Suppressor macrophage (primary cell): ENCODE results near the gene UPB1.

ENCODE experiments used
- DNase-seq, 4 experiments: peaks; one replicate each; pipeline ENCODE4 v3.0.0-alpha.2; 2020 to 2022
- total RNA-seq, 17 experiments: gene quantifications; one replicate each; lab custom pipeline; 2026; ENCODE audit warnings: mixed read lengths in 6 of 17, inconsistent platforms in 3 of 17; lab: John Stamatoyannopoulos, UW

UPB1 gene
- 0 to 9.5 (median 4.6) reads per million in 17 experiments for total RNA-seq

DNA sequence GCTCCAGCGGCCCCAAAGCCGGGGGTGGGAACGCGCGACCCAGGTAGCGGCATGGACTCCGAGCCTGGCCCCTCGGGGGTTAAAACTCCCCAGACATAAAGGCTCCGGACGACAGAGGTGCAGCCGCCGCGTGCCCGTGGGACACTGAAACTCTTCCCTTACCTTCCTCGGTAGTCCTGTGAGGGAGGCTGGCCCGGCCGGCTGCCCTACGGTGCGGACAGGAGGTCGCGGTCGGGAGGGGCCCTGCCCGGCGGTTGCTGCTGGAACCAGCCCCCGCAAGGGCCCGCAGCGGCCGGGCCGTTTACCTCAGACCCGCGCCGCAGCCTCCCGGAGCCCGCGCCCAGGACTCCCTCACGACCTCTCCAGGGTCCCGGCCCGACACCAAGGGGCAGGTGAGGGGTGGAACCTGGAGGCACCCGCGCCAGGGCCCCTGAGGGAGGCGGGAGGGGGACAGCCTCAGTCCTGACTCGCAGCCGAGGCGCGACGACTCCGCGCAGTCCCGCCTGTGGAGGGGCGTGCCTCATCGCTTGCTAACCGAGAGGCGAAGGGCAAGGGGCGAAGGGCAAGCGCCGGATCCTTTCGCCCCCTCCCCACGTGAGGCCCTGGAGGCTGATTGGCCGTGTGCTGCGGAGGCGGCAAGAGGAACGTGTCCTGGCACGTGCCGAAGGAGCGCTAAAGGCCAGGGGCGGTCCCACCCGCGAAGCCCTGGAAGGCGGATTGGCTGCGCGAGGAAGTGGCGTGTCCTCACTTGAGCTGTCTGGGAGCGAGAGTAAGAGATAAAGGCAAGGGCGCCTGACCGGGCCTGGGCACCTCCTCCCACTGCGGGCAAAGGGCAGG, at the start of gene UPB1:
UPB1 (plus strand) TSS at position 805 of the 837 bp plus-strand sequence. CDS start 72 bp downstream, outside the sequence.
- no peak for DNase-seq

DNA sequence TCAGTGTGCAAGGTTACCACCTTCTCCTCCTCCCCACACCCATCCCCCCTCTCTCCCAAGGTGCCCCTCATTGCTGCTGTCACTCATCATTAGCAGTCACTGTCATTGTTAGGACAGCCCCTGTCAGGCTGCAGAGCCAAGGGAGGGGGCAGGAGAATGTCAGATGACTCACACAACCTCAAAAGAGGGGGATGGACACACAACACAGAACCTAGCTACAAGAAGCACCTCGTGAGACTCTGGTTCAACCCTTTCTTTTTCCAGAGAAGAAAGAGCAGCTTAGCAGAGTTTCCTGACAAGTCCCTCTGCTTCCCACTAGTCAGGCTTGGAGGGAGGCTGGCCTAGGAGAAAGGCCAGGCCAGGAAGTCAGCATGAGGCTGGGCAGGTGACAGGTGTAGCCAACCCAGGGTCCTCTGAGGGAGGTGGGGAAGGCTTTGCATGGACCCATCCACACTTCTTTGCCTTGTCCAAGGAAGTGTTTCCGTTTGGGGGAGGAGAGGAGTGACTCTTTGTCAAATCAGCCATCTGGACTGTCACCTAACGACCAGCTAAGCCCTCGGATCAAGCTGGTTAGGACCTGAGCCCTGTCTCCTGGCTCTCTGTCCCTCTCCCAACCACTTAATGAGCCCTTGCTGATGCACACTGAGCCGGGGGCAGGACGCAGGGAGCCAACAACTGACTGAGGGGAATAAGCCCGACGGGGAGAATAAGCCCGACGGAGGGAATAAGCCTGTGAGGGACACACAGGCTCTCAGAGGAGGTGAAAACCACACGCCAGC, 49.5 kb upstream of the UPB1 start:
- peak in 1 of 4 experiments; percentile 22 for DNase-seq

- DNase-seq = no peak
These were observed 48.9 kb upstream of the UPB1 start for GRCh38 chr22:24446260-24446611.

- DNase-seq = no peak
These were observed 44.5 kb upstream of the UPB1 start for GRCh38 chr22:24450610-24451009.

GRCh38 chr22:24451162-24451561, 44.0 kb upstream of the UPB1 start:
- DNase-seq = no peak

GRCh38 chr22:24453853-24454252, 41.3 kb upstream of the UPB1 start:
- no peak for DNase-seq

- no peak for DNase-seq
These were observed 40.1 kb upstream of the UPB1 start for GRCh38 chr22:24455039-24455438.

DNA sequence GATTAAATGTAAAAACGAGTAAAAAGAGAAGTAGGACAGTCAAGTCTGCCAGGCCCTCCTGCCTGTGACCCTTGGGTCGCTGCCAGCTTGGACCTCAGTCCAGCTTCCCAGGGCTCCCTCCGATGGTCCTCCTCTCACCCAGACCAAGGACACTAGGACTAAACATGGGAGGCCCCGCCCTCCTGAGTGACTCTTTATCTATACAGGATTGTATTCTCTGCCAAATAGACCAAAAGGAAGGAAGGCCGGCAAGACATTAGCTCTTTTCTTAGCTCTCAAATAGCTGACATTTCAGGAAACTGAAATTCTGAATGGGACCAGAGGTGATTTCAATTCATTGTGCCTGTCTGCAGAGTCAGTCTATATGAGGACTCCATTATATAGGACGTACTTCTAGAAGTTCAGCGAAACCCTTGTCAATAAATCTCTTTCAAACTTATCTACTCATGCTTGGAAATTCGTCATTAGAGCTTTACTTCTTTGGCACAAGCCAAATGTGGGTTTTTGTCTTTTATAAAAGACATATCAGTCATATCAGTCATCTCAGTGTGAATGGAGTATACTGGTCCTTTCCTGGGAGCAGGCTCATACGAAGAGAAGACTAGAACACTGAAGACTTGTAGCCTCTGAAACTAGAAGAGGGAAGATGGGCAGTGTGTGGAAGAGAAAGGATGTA, 39.2 kb upstream of the UPB1 start:
- DNase-seq = peak in 2 of 4 experiments; percentile 32 to 38

GRCh38 chr22:24457894-24458420, 37.2 kb upstream of the UPB1 start:
- no peak for DNase-seq

DNA sequence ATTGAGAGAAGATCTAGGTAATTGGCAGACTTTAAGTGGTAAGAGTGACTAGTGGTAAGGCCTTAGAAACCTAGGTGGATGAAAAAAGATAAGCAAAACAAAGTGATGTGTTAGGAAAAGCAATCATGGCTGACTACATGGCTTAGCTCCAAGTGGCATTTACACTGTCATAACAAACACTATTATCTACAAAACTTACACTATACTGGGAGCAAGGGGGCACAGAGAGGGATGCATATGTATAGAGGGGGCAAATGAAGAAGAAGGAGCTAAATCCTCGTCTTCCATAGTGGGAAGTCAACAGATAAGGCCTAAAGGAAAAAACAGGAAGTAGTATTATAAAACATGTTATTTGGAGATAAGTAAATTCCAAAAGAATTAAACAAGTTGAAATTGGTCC, 35.2 kb upstream of the UPB1 start:
- no peak for DNase-seq

DNA sequence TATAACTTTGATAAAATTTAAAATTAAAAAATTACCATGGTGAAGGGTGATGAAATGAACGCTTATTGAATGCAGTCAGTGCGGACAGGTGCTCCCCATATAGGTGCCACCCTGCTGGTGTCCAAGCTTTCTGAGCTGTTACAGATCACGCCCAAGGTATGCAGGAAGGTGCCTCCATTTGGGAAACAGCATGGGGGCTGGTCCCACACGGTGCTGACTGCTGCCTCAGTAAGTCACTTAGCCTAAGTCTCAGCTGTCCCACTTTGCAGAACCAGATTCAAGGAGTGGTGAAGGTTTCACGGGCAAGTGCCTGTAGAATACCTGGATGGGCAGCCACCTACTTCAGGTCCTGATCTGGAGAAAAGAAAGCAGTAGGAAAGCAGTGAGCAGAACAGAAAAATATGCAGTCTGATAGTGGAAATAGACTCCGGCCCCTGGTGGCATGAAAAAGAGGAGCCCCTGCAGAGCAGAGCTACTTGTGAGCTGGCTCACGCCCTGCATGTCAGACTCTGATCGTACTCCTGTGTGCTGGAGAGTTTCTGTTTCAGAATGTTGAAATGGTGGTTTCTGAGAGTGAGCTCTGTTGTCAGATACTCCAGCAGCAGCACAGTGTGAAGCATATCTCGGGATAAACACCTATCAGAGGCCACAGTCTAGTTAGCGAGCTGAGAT, 34.6 kb upstream of the UPB1 start:
- DNase-seq = no peak

DNA sequence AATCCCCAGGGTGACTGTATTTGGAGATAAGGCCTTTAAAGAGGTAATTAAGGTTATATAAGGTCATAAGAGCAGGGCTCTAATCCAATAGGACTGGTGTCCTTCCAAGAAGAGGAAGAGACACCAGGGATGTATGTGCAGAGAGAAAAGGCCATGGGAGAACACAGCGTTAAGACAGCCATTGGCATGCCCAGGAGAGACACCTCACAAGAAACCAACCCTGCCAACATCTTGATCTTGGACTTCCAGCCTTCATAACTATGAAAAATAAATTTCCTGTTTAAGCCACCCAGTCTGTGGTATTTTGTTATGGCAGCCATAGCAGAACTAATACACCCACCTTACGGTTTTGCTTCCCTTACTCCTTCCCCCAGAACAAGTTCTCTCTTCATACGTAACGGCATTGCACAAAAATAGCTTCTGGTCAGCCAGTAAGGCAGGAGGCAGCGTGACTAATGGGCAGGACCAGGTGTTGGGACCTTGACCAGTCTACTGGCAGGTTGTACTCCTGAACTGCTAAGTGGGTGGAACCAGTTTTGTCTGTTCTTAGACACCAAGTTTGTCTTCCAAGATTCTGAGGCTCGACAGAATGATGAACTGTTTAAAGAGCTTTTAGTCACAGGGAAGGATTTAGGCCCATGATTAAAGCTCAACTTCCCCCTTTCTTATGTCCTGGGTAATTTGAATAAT, 31.9 kb upstream of the UPB1 start:
- peak; percentile 47 to 80 (median 70) for DNase-seq

DNA sequence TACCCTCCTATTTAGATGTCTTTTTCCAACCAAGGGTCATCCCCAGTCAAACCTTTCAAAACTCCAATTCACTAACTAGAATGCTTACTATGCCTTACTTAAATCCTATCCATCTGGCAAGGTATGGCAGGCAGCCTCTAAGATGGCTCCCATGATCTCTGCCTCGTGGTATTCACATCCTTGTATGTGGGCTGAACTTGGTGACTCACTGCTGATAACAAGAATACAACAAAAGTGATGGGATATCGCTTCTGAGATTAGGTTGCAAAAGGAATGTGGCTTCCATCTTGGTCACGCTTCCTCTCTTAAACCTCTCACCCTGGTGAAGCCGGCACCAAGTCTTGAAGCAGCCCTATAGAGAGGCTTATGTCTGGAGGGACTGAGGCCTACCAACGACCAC, 29.6 kb upstream of the UPB1 start:
- peak in 3 of 4 experiments; percentile 27 to 39 (median 38) for DNase-seq

GRCh38 chr22:24465975-24466374, 29.2 kb upstream of the UPB1 start:
- no peak for DNase-seq

DNA sequence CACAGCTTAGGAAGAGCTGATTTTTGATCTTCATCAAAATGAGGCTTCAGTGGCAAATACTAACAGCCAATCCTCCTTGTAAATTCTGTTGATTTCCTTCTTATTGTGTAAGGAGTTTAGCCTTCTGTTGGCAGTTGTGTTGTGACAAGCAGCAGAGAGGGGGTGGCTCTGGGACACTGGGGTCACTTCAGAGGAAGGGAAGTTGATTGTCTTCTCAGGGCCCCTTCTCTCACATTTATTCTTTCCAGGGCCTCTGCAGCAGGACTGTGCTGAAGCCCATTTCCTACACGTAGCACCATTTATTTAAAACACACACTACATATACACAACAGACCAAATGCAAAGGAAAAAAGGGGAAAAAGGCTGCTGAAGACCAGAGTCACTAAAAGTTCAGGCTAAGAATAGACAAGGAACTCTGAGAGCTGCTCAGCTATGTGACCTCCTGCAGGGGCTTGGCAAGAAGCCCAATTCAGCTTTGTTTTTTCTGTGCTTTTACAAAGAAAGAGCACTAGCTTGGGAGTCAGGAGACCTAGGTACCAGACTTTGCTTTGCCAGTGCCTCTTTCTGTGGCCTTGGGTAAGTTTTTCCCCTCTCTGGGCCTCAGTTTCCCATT, 28.3 kb upstream of the UPB1 start:
- peak; percentile 71 to 89 (median 81) for DNase-seq

DNA sequence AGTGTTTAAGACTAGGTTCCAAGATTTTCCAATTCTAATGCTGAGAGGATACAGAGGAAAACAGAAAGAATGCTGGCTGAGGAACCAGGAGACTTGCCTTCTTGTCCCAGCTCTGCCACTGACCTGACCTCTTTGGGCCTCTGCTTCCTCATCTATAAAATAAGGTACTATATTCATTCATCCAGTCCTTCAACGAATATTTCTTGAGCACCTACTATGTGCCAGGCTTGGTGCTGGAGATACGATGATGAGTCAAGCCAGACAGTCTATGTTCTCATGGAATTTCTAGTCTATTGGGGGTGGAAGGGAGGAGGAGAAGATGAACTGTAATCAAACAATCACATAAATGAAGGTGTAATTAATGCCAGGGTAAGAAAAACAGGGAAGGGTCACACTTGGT, 27.8 kb upstream of the UPB1 start:
- DNase-seq = peak in 2 of 4 experiments; percentile 11 to 23

GRCh38 chr22:24471570-24471969, 23.6 kb upstream of the UPB1 start:
- DNase-seq = no peak

- peak in 3 of 4 experiments; percentile 33 to 85 (median 80) for DNase-seq
These were observed 21.8 kb upstream of the UPB1 start for GRCh38 chr22:24473284-24473683.

DNA sequence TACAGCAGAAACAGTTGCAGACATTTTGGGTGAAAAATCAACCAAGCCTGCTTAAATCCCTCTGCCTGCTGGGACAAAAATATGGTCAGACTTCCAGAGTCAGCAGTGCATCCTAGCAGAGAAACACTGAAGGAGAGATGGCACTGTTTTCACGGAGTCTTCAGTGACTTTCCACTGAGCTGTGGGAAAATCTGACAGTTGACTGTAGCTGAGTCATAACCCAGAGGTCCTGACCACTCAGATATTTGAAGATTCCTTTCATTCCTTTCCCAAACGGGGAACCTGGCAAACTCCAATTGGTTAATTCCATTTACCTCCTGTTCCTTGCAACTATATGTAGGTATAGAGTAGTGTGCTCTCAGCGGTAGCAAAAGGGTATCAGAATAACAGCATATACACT, 20.9 kb upstream of the UPB1 start:
- DNase-seq = peak in 1 of 4 experiments; percentile 46

GRCh38 chr22:24474649-24475255, 20.4 kb upstream of the UPB1 start:
- no peak for DNase-seq

GRCh38 chr22:24481641-24482040, 13.5 kb upstream of the UPB1 start:
- no peak for DNase-seq
